Measurements from ENCODE around the gene FCN3.

DNA sequence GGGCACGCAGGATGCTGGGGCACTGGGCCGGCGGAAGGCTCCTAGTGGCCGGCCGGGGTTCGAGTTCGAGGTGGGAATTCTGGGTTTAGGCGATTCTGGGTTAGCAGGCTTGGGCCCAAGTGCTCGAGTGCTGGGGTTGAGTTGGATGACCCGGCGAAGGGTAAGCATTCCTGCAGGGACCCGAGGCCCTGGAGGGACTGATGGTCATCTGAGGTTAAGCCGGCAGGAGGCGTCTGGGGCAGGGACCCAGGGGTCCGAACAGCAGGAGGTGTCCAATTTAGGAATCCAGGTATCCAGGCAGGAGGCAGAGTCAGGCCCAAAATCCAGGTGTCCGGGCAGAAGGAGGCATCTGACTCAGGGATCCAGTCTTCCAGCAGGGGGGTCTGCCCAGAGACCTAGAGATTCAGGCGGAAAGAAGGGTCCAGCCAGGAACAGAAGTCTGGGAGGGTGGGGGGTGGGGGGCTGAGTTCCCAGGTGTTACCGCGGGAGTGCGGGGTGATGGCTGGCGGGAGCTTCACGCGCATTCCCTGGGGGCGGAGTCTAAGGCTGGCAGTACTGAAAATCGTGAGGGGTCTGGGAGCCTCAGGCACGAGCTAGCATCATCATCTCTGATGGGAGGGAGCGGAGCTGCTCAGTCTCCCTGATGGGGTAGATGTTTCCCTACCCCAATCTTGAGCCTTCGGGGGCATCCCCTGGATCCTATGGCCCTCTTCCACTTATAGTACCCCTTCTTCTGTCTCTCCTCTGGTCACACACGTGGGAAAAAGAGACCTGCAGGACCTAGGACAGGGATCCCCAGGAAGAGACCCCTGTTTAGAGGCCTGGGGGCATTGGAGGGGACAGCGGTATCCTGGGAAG is 18.4 kb upstream of the FCN3 start:
- TF ChIP-seq, protein P1, sequence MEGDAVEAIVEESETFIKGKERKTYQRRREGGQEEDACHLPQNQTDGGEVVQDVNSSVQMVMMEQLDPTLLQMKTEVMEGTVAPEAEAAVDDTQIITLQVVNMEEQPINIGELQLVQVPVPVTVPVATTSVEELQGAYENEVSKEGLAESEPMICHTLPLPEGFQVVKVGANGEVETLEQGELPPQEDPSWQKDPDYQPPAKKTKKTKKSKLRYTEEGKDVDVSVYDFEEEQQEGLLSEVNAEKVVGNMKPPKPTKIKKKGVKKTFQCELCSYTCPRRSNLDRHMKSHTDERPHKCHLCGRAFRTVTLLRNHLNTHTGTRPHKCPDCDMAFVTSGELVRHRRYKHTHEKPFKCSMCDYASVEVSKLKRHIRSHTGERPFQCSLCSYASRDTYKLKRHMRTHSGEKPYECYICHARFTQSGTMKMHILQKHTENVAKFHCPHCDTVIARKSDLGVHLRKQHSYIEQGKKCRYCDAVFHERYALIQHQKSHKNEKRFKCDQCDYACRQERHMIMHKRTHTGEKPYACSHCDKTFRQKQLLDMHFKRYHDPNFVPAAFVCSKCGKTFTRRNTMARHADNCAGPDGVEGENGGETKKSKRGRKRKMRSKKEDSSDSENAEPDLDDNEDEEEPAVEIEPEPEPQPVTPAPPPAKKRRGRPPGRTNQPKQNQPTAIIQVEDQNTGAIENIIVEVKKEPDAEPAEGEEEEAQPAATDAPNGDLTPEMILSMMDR (IDR thresholded peaks at IDR 0.05; ENCODE audit: low read depth, low read length): no peak
- no peak for TF ChIP-seq EZH2phosphoT487 (IDR thresholded peaks at IDR 0.05; ENCODE audit: low read depth)

Measured in OCI-LY3 (cell line).